ENCODE measurements around the gene SIAH3.

Gene SIAH3

DNA sequence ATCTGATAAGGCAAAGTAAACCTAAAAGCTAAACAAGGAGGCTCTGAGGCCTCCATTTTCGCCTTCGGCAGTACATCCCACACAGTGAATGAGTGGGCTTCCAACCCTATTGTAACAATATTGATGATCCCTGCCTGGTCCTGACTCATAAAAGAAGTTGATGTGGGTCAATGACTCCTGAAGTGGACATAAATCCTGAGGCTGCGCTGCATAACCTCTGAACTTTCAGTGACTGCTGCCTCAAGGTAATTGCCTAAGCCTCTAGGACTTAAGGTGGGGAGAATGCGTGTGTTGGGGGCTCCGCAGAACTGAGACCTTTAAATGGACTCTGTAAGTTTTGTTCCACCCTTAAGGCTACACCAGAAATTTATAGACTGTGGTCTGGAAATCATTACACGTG lies 42.6 kb downstream of the SIAH3 start:
- Histone ChIP-seq H3K4me1 (ENCODE audit: control insufficient read depth, insufficient read depth, low read length, poor library complexity, severe bottlenecking) (no peaks in the 10 kb centered on the region), H3K27ac (ENCODE audit: insufficient read depth, low read length, poor library complexity, severe bottlenecking) (no peak overlapping the region), H3K4me3 (ENCODE audit: insufficient read depth, low read depth, low read length, poor library complexity, severe bottlenecking) (no peak overlapping the region), H3K27me3 (replicated peaks; ENCODE audit: control insufficient read depth, insufficient read depth, low read length, poor library complexity, severe bottlenecking) (no peaks in the 10 kb centered on the region), H3K9me3 (ENCODE audit: control insufficient read depth, low read length) (no peaks in the 10 kb centered on the region), H3K36me3 (ENCODE audit: control insufficient read depth, insufficient read depth, low read length) (no peaks in the 10 kb centered on the region)
- DNase-seq, result no peak

DNA sequence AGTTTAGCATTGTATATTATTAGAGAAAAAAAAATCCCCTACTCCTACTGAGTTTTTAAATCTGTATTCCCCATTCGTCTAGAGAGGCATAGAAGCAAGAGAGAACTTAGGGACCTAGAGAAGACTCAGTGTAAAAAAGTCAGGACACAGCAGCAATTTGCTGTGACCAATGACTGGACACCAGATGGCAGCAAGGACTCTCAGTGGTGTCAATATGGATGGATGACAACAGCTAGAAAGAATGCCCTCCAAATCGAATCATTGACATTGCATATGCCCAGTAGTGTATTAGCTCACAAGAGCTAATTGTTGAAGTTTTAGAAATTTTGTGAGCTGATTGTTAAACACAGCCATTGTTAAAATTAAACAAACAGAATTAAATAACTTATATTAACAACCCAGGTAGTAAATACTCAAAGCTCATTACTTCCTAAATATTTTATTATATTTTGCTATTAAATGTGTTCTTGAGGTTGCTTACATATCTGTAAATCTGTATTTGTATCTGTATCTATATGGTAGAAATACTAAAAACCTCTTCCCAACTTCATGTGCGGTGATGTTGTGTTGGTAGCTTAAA lies 43.9 kb downstream of the SIAH3 start:
- Histone ChIP-seq H3K27ac (ENCODE audit: insufficient read depth, low read length, poor library complexity, severe bottlenecking) (no peak overlapping the region), H3K9me3 (ENCODE audit: control insufficient read depth, low read length) (no peaks in the 10 kb centered on the region), H3K4me3 (ENCODE audit: insufficient read depth, low read depth, low read length, poor library complexity, severe bottlenecking) (no peak overlapping the region), H3K36me3 (ENCODE audit: control insufficient read depth, insufficient read depth, low read length) (no peaks in the 10 kb centered on the region), H3K4me1 (ENCODE audit: control insufficient read depth, insufficient read depth, low read length, poor library complexity, severe bottlenecking) (no peaks in the 10 kb centered on the region), H3K27me3 (replicated peaks; ENCODE audit: control insufficient read depth, insufficient read depth, low read length, poor library complexity, severe bottlenecking) (no peaks in the 10 kb centered on the region)
- no peak for DNase-seq

DNA sequence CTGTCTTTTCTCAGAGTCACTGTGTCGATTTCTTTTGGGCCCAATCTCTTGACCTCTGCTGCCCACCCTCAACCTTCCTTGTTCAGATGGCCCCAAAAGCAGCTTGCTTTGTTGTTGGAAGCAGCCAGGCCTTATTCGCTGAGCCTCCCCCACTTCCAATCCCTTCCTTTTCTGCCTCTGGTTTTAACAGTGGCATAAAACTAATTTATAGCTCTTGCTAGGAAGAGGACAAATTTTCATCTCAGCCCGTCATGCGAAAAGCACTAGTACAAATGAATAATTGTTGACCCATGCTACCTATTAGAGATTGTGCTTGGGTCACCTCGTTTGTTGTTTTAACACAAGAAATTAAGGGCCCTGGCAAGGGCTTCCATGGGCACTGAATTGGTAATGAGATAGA lies 51.1 kb downstream of the SIAH3 start:
- Histone ChIP-seq H3K4me1 (ENCODE audit: control insufficient read depth, insufficient read depth, low read length, poor library complexity, severe bottlenecking) (no peaks in the 10 kb centered on the region), H3K27me3 (replicated peaks; ENCODE audit: control insufficient read depth, insufficient read depth, low read length, poor library complexity, severe bottlenecking) (no peaks in the 10 kb centered on the region), H3K36me3 (ENCODE audit: control insufficient read depth, insufficient read depth, low read length) (no peaks in the 10 kb centered on the region), H3K27ac (ENCODE audit: insufficient read depth, low read length, poor library complexity, severe bottlenecking) (no peak overlapping the region), H3K9me3 (ENCODE audit: control insufficient read depth, low read length) (no peaks in the 10 kb centered on the region), H3K4me3 (ENCODE audit: insufficient read depth, low read depth, low read length, poor library complexity, severe bottlenecking) (no peak overlapping the region)
- DNase-seq, result no peak

DNA sequence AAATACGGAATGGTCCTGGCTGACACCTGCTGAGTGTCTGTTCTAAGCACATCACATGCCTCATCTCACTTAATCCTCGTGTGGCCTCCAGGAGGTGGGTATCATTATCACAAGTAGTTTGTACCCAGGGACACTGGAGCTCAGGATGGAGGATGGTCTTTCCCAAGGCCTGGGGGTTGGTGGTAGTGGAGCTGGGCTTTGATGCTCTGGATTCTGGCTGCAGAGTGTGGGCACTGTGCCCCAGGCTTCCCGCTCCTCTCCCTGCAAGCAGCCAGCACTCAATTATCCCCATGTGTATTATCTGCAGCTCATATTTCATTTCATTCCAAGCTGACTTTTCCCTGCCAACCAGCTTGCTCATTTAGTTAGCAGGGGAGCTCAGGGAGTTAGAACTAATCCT lies 52.1 kb downstream of the SIAH3 start:
- H3K27me3 ChIP-seq (replicated peaks; ENCODE audit: control insufficient read depth, insufficient read depth, low read length, poor library complexity, severe bottlenecking), result no peaks in the 10 kb centered on the region

DNA sequence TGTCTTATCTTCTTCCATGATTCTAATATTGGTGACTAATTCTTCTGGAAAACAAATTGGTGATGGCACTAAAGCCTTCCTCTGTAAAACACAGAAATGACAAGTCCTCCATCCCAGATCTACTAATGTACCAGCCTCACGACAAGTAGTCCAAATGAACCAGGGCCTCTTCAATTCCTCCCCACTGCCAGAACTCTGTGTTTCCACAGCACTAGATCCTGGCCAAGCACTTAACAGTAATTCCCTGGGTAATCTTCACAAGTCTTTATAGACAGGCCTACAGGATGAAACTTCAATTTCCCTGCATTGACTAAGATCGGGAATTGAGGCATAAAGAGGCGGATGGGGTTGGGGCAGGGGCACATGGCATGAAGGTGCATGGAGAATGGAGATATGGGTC lies 52.7 kb downstream of the SIAH3 start:
- Histone ChIP-seq H3K4me1 (ENCODE audit: control insufficient read depth, insufficient read depth, low read length, poor library complexity, severe bottlenecking) (no peaks in the 10 kb centered on the region), H3K27ac (ENCODE audit: insufficient read depth, low read length, poor library complexity, severe bottlenecking) (no peak overlapping the region), H3K4me3 (ENCODE audit: insufficient read depth, low read depth, low read length, poor library complexity, severe bottlenecking) (no peak overlapping the region), H3K9me3 (ENCODE audit: control insufficient read depth, low read length) (no peaks in the 10 kb centered on the region), H3K27me3 (replicated peaks; ENCODE audit: control insufficient read depth, insufficient read depth, low read length, poor library complexity, severe bottlenecking) (no peaks in the 10 kb centered on the region), H3K36me3 (ENCODE audit: control insufficient read depth, insufficient read depth, low read length) (no peaks in the 10 kb centered on the region)
- DNase-seq, result no peak

More for the DNA sequence above, 52.1 kb downstream of the SIAH3 start:
- Histone ChIP-seq H3K27ac (ENCODE audit: insufficient read depth, low read length, poor library complexity, severe bottlenecking) (no peak overlapping the region), H3K4me1 (ENCODE audit: control insufficient read depth, insufficient read depth, low read length, poor library complexity, severe bottlenecking) (no peaks in the 10 kb centered on the region), H3K4me3 (ENCODE audit: insufficient read depth, low read depth, low read length, poor library complexity, severe bottlenecking) (no peak overlapping the region), H3K36me3 (ENCODE audit: control insufficient read depth, insufficient read depth, low read length) (no peaks in the 10 kb centered on the region), H3K9me3 (ENCODE audit: control insufficient read depth, low read length) (no peaks in the 10 kb centered on the region)
- no peak for DNase-seq

DNA sequence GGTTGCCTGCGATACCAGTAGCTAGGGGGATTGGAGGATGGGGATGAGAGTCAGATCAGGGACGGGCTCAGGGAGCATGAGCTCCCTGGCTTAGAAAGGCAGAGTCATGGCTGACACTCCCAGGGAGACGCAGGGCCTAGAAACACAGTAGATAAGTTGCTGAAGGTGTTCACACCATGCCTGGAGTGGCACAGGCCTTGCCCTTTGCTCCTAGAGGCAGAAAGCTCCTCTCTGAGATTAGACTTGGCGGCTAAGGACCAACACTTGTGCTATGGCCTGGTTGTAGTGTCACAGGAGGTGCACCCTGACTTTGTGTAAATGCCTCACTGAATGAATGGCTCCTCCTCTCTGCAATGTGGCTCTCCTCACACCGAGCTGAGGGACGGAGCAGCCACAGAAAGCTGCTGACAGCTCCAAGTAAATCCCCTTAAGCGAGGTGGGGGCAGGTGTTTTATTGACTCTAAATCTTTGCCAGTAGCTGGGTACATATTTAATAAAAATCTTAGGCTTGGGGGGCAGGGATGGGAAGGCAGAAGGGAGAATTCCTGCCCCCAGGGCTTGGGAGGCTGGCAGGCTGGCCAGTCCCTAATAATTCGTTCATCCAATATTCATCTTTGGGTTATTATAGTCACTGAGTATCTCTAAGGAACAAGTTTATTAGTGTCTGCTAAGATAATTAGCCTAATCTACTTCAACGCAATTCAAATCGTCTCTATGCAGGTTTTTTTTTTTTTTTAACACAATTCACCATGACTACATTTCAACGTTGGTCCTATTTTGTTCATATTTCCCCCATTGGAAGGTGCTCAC lies 54.9 kb downstream of the SIAH3 start:
- Histone ChIP-seq H3K4me1 (ENCODE audit: control insufficient read depth, insufficient read depth, low read length, poor library complexity, severe bottlenecking) (no peaks in the 10 kb centered on the region), H3K4me3 (ENCODE audit: insufficient read depth, low read depth, low read length, poor library complexity, severe bottlenecking) (no peak overlapping the region), H3K27me3 (replicated peaks; ENCODE audit: control insufficient read depth, insufficient read depth, low read length, poor library complexity, severe bottlenecking) (no peaks in the 10 kb centered on the region), H3K36me3 (ENCODE audit: control insufficient read depth, insufficient read depth, low read length) (no peaks in the 10 kb centered on the region), H3K9me3 (ENCODE audit: control insufficient read depth, low read length) (no peaks in the 10 kb centered on the region), H3K27ac (ENCODE audit: insufficient read depth, low read length, poor library complexity, severe bottlenecking) (no peak overlapping the region)
- no peak for DNase-seq

DNA sequence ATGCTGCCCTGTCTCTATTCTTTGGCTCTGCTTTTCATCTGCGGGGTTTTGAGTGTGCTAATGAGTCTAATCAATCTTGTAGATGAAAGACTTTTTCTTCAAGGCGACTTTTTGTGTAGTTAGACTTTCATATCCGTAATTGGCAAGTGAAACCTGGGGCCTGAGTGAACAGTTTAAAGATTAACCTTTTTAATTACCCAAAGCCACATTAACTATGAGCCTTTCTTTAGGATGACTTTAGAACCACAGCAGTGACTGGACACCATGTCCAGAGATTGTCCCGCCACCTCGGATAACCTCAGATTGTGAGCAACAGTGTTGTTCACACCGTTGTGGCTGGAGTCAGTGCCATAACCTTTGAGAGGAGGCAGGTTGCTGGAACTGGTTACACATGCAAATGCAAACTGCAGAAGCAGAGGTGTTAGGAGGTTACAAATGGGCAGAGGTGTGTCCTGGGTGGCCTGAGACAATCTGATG lies 58.7 kb downstream of the SIAH3 start:
- Histone ChIP-seq H3K9me3 (ENCODE audit: control insufficient read depth, low read length) (no peaks in the 10 kb centered on the region), H3K27me3 (replicated peaks; ENCODE audit: control insufficient read depth, insufficient read depth, low read length, poor library complexity, severe bottlenecking) (no peaks in the 10 kb centered on the region), H3K4me1 (ENCODE audit: control insufficient read depth, insufficient read depth, low read length, poor library complexity, severe bottlenecking) (no peaks in the 10 kb centered on the region), H3K27ac (ENCODE audit: insufficient read depth, low read length, poor library complexity, severe bottlenecking) (no peak overlapping the region), H3K36me3 (ENCODE audit: control insufficient read depth, insufficient read depth, low read length) (no peaks in the 10 kb centered on the region), H3K4me3 (ENCODE audit: insufficient read depth, low read depth, low read length, poor library complexity, severe bottlenecking) (no peak overlapping the region)
- no peak for DNase-seq

DNA sequence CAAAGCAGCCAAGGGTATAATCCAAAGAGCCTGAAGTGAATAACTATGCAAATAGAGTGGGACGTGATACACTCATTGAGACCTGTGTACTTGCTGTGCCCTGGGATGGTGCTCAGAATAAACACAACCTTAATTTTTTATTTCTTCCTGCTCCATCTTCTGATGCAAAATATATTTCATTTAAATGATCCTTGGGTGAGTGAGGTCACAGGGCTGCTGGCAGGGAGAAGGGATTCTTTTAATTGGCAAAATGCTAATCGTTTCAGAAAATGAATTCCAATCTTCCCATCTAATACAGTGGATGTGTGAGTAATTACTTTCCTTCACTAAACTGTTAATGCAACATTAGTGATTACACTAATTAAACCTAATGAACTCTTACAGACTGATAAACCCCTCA lies 63.5 kb downstream of the SIAH3 start:
- Histone ChIP-seq H3K4me1 (ENCODE audit: control insufficient read depth, insufficient read depth, low read length, poor library complexity, severe bottlenecking) (no peaks in the 10 kb centered on the region), H3K27ac (ENCODE audit: insufficient read depth, low read length, poor library complexity, severe bottlenecking) (no peak overlapping the region), H3K4me3 (ENCODE audit: insufficient read depth, low read depth, low read length, poor library complexity, severe bottlenecking) (no peak overlapping the region), H3K36me3 (ENCODE audit: control insufficient read depth, insufficient read depth, low read length) (no peaks in the 10 kb centered on the region), H3K9me3 (ENCODE audit: control insufficient read depth, low read length) (no peaks in the 10 kb centered on the region), H3K27me3 (replicated peaks; ENCODE audit: control insufficient read depth, insufficient read depth, low read length, poor library complexity, severe bottlenecking) (no peaks in the 10 kb centered on the region)
- DNase-seq, result no peak

DNA sequence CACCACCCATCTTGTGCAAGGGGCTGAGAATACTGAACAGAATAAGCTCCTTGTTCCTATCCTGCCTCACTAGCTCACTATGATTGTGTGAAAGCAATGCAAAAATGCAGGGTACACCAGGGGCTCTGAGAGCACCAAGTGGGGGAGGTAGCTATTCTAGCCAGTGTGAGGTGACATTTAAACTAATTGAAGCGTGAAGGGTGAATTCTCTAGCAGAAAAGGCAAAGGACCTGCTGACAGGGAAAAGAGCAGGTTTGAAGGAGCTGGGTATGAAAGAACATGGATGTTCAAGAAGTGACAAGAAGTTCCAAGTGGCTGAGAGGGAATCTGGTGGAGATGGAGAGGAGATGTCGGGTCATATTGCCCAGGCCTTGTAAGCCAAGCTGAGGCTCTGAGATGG lies 64.2 kb downstream of the SIAH3 start:
- no peak overlapping the region for H3K27ac ChIP-seq (ENCODE audit: insufficient read depth, low read length, poor library complexity, severe bottlenecking)
- H3K27me3 ChIP-seq (replicated peaks; ENCODE audit: control insufficient read depth, insufficient read depth, low read length, poor library complexity, severe bottlenecking), result no peaks in the 10 kb centered on the region
- no peak overlapping the region for H3K4me3 ChIP-seq (ENCODE audit: insufficient read depth, low read depth, low read length, poor library complexity, severe bottlenecking)
- H3K9me3 ChIP-seq (ENCODE audit: control insufficient read depth, low read length), result no peaks in the 10 kb centered on the region
- H3K4me1 ChIP-seq (ENCODE audit: control insufficient read depth, insufficient read depth, low read length, poor library complexity, severe bottlenecking), result no peaks in the 10 kb centered on the region
- no peaks in the 10 kb centered on the region for H3K36me3 ChIP-seq (ENCODE audit: control insufficient read depth, insufficient read depth, low read length)
- no peak for DNase-seq

DNA sequence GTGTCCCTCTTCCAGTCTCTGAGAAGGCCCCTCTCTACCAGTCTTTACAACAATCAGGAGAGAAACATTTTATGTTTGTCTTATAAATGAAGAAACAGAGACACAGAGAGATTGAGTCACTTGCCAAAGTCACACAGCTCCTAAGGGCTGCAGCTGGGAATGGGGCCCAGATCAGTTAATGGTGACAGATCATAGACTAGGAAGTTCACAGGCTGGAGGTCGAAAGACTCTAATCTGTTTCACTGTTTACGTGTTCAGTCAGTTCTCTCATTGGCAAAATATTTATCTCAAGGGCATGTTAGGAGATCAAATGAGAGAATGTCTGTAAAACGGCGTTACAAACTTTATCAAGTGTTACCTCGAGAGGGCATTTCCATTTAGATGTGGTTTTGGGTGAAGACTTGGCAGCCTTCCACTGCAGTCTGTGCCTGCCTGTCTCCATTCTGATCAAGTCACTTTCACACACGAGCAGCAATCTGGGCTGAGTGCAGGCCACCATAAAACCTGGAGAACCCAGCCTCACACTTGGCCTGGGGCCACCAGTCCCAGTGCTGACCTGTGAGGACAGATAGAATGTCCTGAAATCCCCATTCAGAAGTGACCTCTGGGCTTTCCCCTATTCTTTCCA lies 65.1 kb downstream of the SIAH3 start:
- no peaks in the 10 kb centered on the region for H3K9me3 ChIP-seq (ENCODE audit: control insufficient read depth, low read length)
- no peaks in the 10 kb centered on the region for H3K36me3 ChIP-seq (ENCODE audit: control insufficient read depth, insufficient read depth, low read length)
- DNase-seq, result no peak
- no peaks in the 10 kb centered on the region for H3K27me3 ChIP-seq (replicated peaks; ENCODE audit: control insufficient read depth, insufficient read depth, low read length, poor library complexity, severe bottlenecking)
- H3K4me3 ChIP-seq (ENCODE audit: insufficient read depth, low read depth, low read length, poor library complexity, severe bottlenecking), result no peak overlapping the region
- no peaks in the 10 kb centered on the region for H3K4me1 ChIP-seq (ENCODE audit: control insufficient read depth, insufficient read depth, low read length, poor library complexity, severe bottlenecking)
- H3K27ac ChIP-seq (ENCODE audit: insufficient read depth, low read length, poor library complexity, severe bottlenecking), result no peak overlapping the region

Measured in effector memory CD4-positive, alpha-beta T cell (primary cell).